CD4-positive, CD25-positive, alpha-beta regulatory T cell (primary cell): ENCODE measurements around the gene WAPL. TPM values are rescaled to one million over a fixed set of nuclear protein-coding genes. Genes with fewer than 3 reads are reported as not detected.
"Not testable (repeated sequence)": the region's sequence is repeated elsewhere in the genome, so short reads cannot be mapped to it uniquely, and the experiment has no call there.

Source experiments
- ATAC-seq, 2 donors: fragments of 150-1000 bp; cut with Tn5 transposase; one replicate each; pipeline ENCODE4 v1.10.0; 2021; ENCODE audit warnings: low read depth in 2 of 2, moderate number of reproducible peaks in 2 of 2, moderate library complexity in 1 of 2
- DNase-seq, 3 donors: peaks; one replicate each; pipeline versions ENCODE4 v3.0.0 to v3.0.0-alpha.2; 2012 to 2022; ENCODE audit warnings: mixed read lengths in 1 of 3
- H3K27ac ChIP-seq: one replicate; pipeline ENCODE4 v1.7.0; 2013; ENCODE audit warnings: mild to moderate bottlenecking, low read length; ENCODE audit not compliant: insufficient read depth, poor library complexity, severe bottlenecking
- H3K27me3 ChIP-seq: one replicate; pipeline ENCODE4 v1.7.0; 2013; ENCODE audit warnings: low read length; ENCODE audit not compliant: control insufficient read depth, insufficient read depth
- H3K36me3 ChIP-seq: one replicate; pipeline ENCODE4 v1.7.0; 2013; ENCODE audit warnings: mild to moderate bottlenecking, low read length, moderate library complexity; ENCODE audit not compliant: control insufficient read depth, insufficient read depth
- H3K4me1 ChIP-seq: 2 replicates; pipeline ENCODE4 v1.7.0; 2013; ENCODE audit warnings: mild to moderate bottlenecking, low read length; ENCODE audit not compliant: insufficient read depth, control insufficient read depth, poor library complexity, severe bottlenecking
- H3K4me3 ChIP-seq: one replicate; pipeline ENCODE4 v1.7.0; 2013; ENCODE audit warnings: low read depth, mild to moderate bottlenecking, low read length, moderate library complexity
- H3K9me3 ChIP-seq, 2 experiments: 1 replicate in 1 of 2; 2 replicates in 1 of 2; pipeline ENCODE4 v1.7.0; 2013; ENCODE audit warnings: low read length in 2 of 2, mild to moderate bottlenecking in 1 of 2, moderate library complexity in 1 of 2; ENCODE audit not compliant: control insufficient read depth in 2 of 2
- H3K27ac Mint-ChIP-seq, 3 donors: one replicate each; pipeline ENCODE4 v1.8.0; 2020 to 2022; ENCODE audit warnings: mild to moderate bottlenecking in 3 of 3, mixed read lengths in 3 of 3, moderate library complexity in 2 of 3
- H3K27me3 Mint-ChIP-seq: one replicate; pipeline ENCODE4 v1.8.0; 2022; ENCODE audit warnings: mild to moderate bottlenecking, mixed read lengths
- H3K36me3 Mint-ChIP-seq: one replicate; pipeline ENCODE4 v1.8.0; 2020; ENCODE audit warnings: mixed read lengths
- H3K4me1 Mint-ChIP-seq, 4 donors: one replicate each; pipeline ENCODE4 v1.8.0; 2020 to 2022; ENCODE audit warnings: mixed read lengths in 4 of 4, mild to moderate bottlenecking in 1 of 4
- H3K4me3 Mint-ChIP-seq, 4 donors: one replicate each; pipeline ENCODE4 v1.8.0; 2020 to 2022; ENCODE audit warnings: mild to moderate bottlenecking in 4 of 4, mixed read lengths in 4 of 4, moderate library complexity in 3 of 4
- H3K9me3 Mint-ChIP-seq, 7 donors: one replicate each; pipeline ENCODE4 v1.8.0; 2020 to 2022; ENCODE audit warnings: mixed read lengths in 7 of 7, mild to moderate bottlenecking in 3 of 7, moderate library complexity in 2 of 7
- polyA plus RNA-seq, 4 donors: library from polyadenylated mRNA; unstranded; fragments of 300-500 nt; fragmentation: Illumina TruSeq; gene quantifications; one replicate each; pipeline ENCODE4 v1.2.3, GENCODE V29; 2021
- total RNA-seq: library from RNA; stranded (reverse); gene quantifications from one replicate; pipeline ENCODE4 v1.2.3, GENCODE V29; 2022

WAPL gene
- total and polyA plus RNA-seq, 5 donors from 2014 or later, result 33.3 to 54.3 (median 36.6) TPM

DNA sequence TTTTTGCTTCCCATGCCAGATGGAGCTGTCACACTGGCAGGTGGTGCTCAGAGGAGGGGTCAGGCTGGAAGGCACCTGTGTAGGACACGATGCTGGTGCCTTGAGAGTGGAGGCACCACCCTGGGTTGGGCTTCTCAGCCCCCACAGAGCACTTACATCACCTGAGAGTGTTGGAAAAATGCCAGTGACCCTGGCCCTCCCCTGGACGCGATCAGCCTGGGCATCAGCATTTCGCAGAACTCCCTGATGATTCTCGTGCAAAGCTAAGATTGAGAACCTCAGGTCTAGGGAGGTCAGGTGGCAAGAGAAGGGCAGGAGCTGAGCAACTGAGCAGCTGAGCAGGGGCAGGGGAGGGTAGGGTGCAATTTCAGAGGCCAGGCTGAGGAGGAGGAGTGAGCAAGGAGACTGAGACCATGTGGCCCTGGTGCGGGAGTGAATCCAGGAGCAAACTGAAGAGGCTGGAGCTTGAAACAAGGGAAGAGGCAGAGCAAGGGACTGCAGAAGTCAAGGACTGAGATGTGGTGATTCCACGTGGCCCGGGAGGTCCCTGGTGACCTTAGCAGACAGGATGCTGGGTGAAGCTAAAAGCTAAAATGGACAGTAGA, 130.3 kb downstream of the WAPL start:
- Histone ChIP-seq H3K4me3 (no peak overlapping the region), H3K4me1 (peaks cover 8% of the 10 kb centered on the region), H3K36me3 (no peaks in the 10 kb centered on the region), H3K27me3 (peaks cover 3% of the 10 kb centered on the region), H3K9me3 (no peaks in the 10 kb centered on the region), H3K27ac (no peak overlapping the region)
- peaks cover 60% of the 10 kb centered on the region for H3K27me3 Mint-ChIP-seq
- ATAC-seq (no peak), DNase-seq (no peak)
- H3K27ac Mint-ChIP-seq, result peak overlapping the region in 1 of 3 donors; percentile 72
- H3K4me1 Mint-ChIP-seq, result peaks cover 0 to 14% (median 7%) of the 10 kb centered on the region in 4 donors
- H3K9me3 Mint-ChIP-seq, result peaks cover 0 to 1% (median 0%) of the 10 kb centered on the region in 7 donors
- peak overlapping the region in 2 of 4 donors; percentile 19 to 35 for H3K4me3 Mint-ChIP-seq
- no peaks in the 10 kb centered on the region for H3K36me3 Mint-ChIP-seq

GRCh38 chr10:86390337-86391120, 131.1 kb downstream of the WAPL start:
- Mint-ChIP-seq H3K4me3 (peak overlapping the region; percentile 19 to 61 (median 34)), H3K36me3 (no peaks in the 10 kb centered on the region), H3K9me3 (peaks cover 0 to 1% (median 0%) of the 10 kb centered on the region in 7 donors), H3K4me1 (peaks cover 0 to 14% (median 7%) of the 10 kb centered on the region in 4 donors), H3K27me3 (peaks cover 61% of the 10 kb centered on the region), H3K27ac (peak overlapping the region in 1 of 3 donors; percentile 72)
- Histone ChIP-seq H3K4me1 (peaks cover 8% of the 10 kb centered on the region), H3K36me3 (no peaks in the 10 kb centered on the region), H3K9me3 (no peaks in the 10 kb centered on the region), H3K27me3 (peaks cover 9% of the 10 kb centered on the region), H3K4me3 (no peak overlapping the region), H3K27ac (no peak overlapping the region)
- ATAC-seq, result no peak
- DNase-seq, result no peak

DNA sequence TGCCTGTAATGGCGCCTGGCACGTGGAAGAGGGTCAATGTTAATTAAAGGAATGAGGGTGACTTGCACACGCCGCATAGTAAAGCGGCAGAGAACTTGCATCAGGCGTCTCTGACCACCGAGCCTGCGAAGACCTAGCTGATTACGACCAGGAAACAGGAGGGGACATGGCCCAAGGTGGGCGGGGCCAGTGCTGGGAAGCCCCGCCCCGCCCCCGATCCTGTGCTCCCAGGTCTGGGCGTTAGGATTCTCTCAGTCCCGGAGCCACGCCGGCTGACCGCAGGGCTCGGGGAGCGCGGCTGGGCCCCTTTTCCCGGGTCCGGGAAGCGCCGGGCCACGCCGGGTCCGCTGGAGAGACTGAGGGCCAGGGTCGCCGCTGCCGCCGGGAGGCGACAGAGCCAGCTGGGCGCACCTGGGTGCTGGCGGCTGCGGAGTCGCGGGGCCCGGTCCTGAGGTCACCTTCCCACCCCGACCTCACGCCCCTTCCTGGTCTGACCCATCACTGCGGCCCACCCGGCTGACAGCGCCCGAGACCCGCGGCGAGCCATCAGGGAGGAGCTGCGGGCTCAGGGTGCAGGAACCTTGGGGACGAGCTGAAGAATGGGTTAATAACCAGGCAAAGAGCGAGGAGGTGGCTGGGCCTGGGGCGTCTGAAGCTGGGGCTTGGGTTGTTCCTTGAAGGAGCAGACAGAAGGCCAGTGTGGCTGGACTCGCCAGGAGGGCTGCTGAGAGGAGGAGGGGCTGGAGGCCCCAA, 132.0 kb downstream of the WAPL start:
- Histone ChIP-seq H3K4me1 (peaks cover 8% of the 10 kb centered on the region), H3K4me3 (peak overlapping the region; percentile 62), H3K9me3 (no peaks in the 10 kb centered on the region), H3K36me3 (no peaks in the 10 kb centered on the region), H3K27me3 (peaks cover 9% of the 10 kb centered on the region), H3K27ac (no peak overlapping the region)
- peak overlapping the region; percentile 64 to 85 (median 80) for H3K4me3 Mint-ChIP-seq
- H3K4me1 Mint-ChIP-seq, result peaks cover 0 to 14% (median 7%) of the 10 kb centered on the region in 4 donors
- peaks cover 68% of the 10 kb centered on the region for H3K27me3 Mint-ChIP-seq
- ATAC-seq (peak in 1 of 2 donors; percentile 21), DNase-seq (no peak)
- no peak overlapping the region for H3K27ac Mint-ChIP-seq
- no peaks in the 10 kb centered on the region for H3K36me3 Mint-ChIP-seq
- H3K9me3 Mint-ChIP-seq, result peaks cover 0 to 1% (median 0%) of the 10 kb centered on the region in 7 donors

GRCh38 chr10:86389109-86389440, 132.5 kb downstream of the WAPL start:
- not testable (repeated sequence) for ATAC-seq

GRCh38 chr10:86388119-86388704, 133.4 kb downstream of the WAPL start:
- H3K4me1 ChIP-seq, result peaks cover 8% of the 10 kb centered on the region
- Mint-ChIP-seq H3K36me3 (no peaks in the 10 kb centered on the region), H3K27me3 (peaks cover 58% of the 10 kb centered on the region), H3K4me1 (peaks cover 0 to 11% (median 6%) of the 10 kb centered on the region in 4 donors), H3K27ac (no peak overlapping the region), H3K4me3 (peak overlapping the region in 2 of 4 donors; percentile 15 to 47), H3K9me3 (no peaks in the 10 kb centered on the region)
- H3K27me3 ChIP-seq, result peaks cover 9% of the 10 kb centered on the region
- H3K27ac ChIP-seq, result no peak overlapping the region
- H3K9me3 ChIP-seq, result no peaks in the 10 kb centered on the region
- no peaks in the 10 kb centered on the region for H3K36me3 ChIP-seq
- DNase-seq (no peak), ATAC-seq (no peak)
- H3K4me3 ChIP-seq, result no peak overlapping the region

More at GRCh38 chr10:86389109-86389440, 132.5 kb downstream of the WAPL start:
- H3K4me1 ChIP-seq, H3K27me3 ChIP-seq, H3K27ac Mint-ChIP-seq, H3K27ac ChIP-seq, DNase-seq, H3K9me3 ChIP-seq, H3K36me3 Mint-ChIP-seq, H3K36me3 ChIP-seq, H3K9me3 Mint-ChIP-seq: not testable (repeated sequence)
- H3K4me3 Mint-ChIP-seq, result peak overlapping the region; percentile 64 to 85 (median 80)
- peak overlapping the region; percentile 62 for H3K4me3 ChIP-seq
- peaks cover 66% of the 10 kb centered on the region for H3K27me3 Mint-ChIP-seq
- peaks cover 0 to 14% (median 7%) of the 10 kb centered on the region in 4 donors for H3K4me1 Mint-ChIP-seq

DNA sequence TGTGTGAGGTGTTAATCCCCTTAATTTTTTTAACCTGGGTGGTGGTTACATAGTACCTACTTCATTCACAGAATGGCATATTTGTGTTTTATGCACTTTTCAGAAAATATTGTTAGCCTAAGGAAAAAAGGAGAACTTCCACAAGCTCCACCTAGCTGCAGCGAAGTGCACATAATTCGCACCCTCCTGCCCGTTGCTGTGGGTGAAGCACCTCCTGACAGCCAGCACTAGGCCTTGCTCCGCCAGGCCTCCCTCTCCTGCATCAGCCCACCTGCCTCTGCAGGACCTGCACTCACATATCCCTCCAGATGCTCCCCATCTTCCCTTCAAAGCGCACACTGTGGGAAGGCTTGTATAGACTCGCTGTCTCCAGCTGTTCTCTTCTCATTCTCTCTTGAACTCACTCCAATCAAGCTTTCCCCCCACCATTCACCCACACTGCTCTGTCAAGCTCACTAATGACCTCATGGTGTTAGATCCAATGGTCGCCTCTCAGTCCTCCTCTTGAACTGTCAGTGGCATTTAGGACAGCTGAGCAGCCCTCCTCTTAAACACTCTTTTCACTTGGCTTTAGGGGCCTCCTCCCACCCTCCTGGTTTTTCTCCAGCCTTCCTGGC, 134.3 kb downstream of the WAPL start:
- Mint-ChIP-seq H3K27ac (peak overlapping the region in 1 of 3 donors; percentile 48), H3K36me3 (no peaks in the 10 kb centered on the region), H3K4me1 (peaks cover 0 to 11% (median 6%) of the 10 kb centered on the region in 4 donors), H3K4me3 (no peak overlapping the region), H3K9me3 (no peaks in the 10 kb centered on the region), H3K27me3 (peaks cover 61% of the 10 kb centered on the region)
- no peak overlapping the region for H3K4me3 ChIP-seq
- DNase-seq (no peak), ATAC-seq (no peak)
- peaks cover 9% of the 10 kb centered on the region for H3K27me3 ChIP-seq
- no peaks in the 10 kb centered on the region for H3K36me3 ChIP-seq
- no peak overlapping the region for H3K27ac ChIP-seq
- no peaks in the 10 kb centered on the region for H3K9me3 ChIP-seq
- peaks cover 8% of the 10 kb centered on the region for H3K4me1 ChIP-seq

DNA sequence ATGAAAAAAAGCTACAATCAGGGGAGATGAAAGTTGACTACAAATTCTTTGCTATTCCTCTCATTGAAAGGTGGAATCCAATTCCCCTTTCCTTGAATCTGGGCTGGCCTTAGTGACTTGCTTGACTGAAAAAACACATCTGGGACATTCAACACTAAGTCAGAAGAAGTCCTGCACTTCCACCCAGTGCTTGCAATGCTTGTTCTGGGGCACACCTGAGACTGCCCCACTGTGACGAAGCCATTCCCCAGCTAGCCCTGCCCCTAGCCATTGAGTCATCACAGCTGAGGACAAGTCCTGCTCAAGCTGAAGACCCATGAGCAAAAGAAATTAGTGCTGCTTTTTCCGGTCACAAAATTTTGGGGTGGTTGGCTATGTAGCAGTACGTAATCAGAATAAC, 135.8 kb downstream of the WAPL start:
- ATAC-seq, result no peak
- H3K27ac Mint-ChIP-seq, result no peak overlapping the region
- no peaks in the 10 kb centered on the region for H3K9me3 ChIP-seq
- no peak for DNase-seq
- no peak overlapping the region for H3K4me3 ChIP-seq
- no peaks in the 10 kb centered on the region for H3K9me3 Mint-ChIP-seq
- no peaks in the 10 kb centered on the region for H3K36me3 Mint-ChIP-seq
- H3K4me3 Mint-ChIP-seq, result no peak overlapping the region
- H3K4me1 ChIP-seq, result peaks cover 8% of the 10 kb centered on the region
- H3K36me3 ChIP-seq, result no peaks in the 10 kb centered on the region
- H3K27me3 Mint-ChIP-seq, result peaks cover 57% of the 10 kb centered on the region
- peaks cover 0 to 11% (median 6%) of the 10 kb centered on the region in 4 donors for H3K4me1 Mint-ChIP-seq
- no peak overlapping the region for H3K27ac ChIP-seq
- H3K27me3 ChIP-seq, result peaks cover 9% of the 10 kb centered on the region
